ENCODE results near the gene ASPA.
"Not testable (repeated sequence)": the region's sequence is repeated elsewhere in the genome, so short reads cannot be mapped to it uniquely, and the experiment has no call there.

ASPA gene

GRCh38 chr17:3507071-3507470 lies 31.3 kb downstream of the ASPA start:
- WGBS, 2 experiments (ENCODE audit: insufficient coverage in 2 of 2) = 100% methylated on average over 1 of the region's 1 CpG; no CpG with 5 or more reads in 1 of the 2 experiments
- Histone ChIP-seq H3K4me3 (ENCODE audit: extremely low read depth, insufficient read depth, low read length, poor library complexity, severe bottlenecking) (no peak overlapping the region), H3K4me1 (ENCODE audit: control insufficient read depth, insufficient read depth, low read length, poor library complexity, severe bottlenecking) (no peaks in the 10 kb centered on the region), H3K36me3 (ENCODE audit: control insufficient read depth, insufficient read depth, low read length) (no peaks in the 10 kb centered on the region), H3K27ac (ENCODE audit: low read depth, low read length, severe bottlenecking) (no peak overlapping the region), H3K9me3 (ENCODE audit: control insufficient read depth, low read length) (no peaks in the 10 kb centered on the region)

GRCh38 chr17:3507869-3508268 lies 32.1 kb downstream of the ASPA start:
- 94% methylated on average over 3 of the region's 3 CpGs; no CpG with 5 or more reads in 1 of the 2 experiments for WGBS, 2 experiments (ENCODE audit: insufficient coverage in 2 of 2)
- Histone ChIP-seq H3K36me3 (ENCODE audit: control insufficient read depth, insufficient read depth, low read length) (no peaks in the 10 kb centered on the region), H3K27ac (ENCODE audit: low read depth, low read length, severe bottlenecking) (no peak overlapping the region), H3K4me1 (ENCODE audit: control insufficient read depth, insufficient read depth, low read length, poor library complexity, severe bottlenecking) (peaks cover 1% of the 10 kb centered on the region), H3K4me3 (ENCODE audit: extremely low read depth, insufficient read depth, low read length, poor library complexity, severe bottlenecking) (no peak overlapping the region), H3K9me3 (ENCODE audit: control insufficient read depth, low read length) (no peaks in the 10 kb centered on the region)

GRCh38 chr17:3510090-3510489 lies 34.3 kb downstream of the ASPA start:
- H3K4me1 ChIP-seq (ENCODE audit: control insufficient read depth, insufficient read depth, low read length, poor library complexity, severe bottlenecking) = peaks cover 5% of the 10 kb centered on the region
- H3K27ac ChIP-seq (ENCODE audit: low read depth, low read length, severe bottlenecking) = no peak overlapping the region
- H3K9me3 ChIP-seq (ENCODE audit: control insufficient read depth, low read length) = no peaks in the 10 kb centered on the region
- H3K36me3 ChIP-seq (ENCODE audit: control insufficient read depth, insufficient read depth, low read length) = no peaks in the 10 kb centered on the region
- WGBS, 2 experiments (ENCODE audit: insufficient coverage in 2 of 2) = 75 to 78% methylated on average over 1 to 6 of the region's 7 CpGs
- H3K4me3 ChIP-seq (ENCODE audit: extremely low read depth, insufficient read depth, low read length, poor library complexity, severe bottlenecking) = no peak overlapping the region

- Histone ChIP-seq H3K4me3 (ENCODE audit: extremely low read depth, insufficient read depth, low read length, poor library complexity, severe bottlenecking) (no peak overlapping the region), H3K36me3 (ENCODE audit: control insufficient read depth, insufficient read depth, low read length) (no peaks in the 10 kb centered on the region), H3K9me3 (ENCODE audit: control insufficient read depth, low read length) (no peaks in the 10 kb centered on the region), H3K27ac (ENCODE audit: low read depth, low read length, severe bottlenecking) (peak overlapping the region; percentile 74), H3K4me1 (ENCODE audit: control insufficient read depth, insufficient read depth, low read length, poor library complexity, severe bottlenecking) (peaks cover 5% of the 10 kb centered on the region)
- WGBS, 2 experiments (ENCODE audit: insufficient coverage in 2 of 2) = 91 to 92% methylated on average over 4 to 5 of the region's 8 CpGs
These were observed 36.2 kb downstream of the ASPA start for GRCh38 chr17:3511852-3512504.

- Histone ChIP-seq H3K9me3 (ENCODE audit: control insufficient read depth, low read length) (no peaks in the 10 kb centered on the region), H3K36me3 (ENCODE audit: control insufficient read depth, insufficient read depth, low read length) (no peaks in the 10 kb centered on the region), H3K27ac (ENCODE audit: low read depth, low read length, severe bottlenecking) (peak overlapping the region; percentile 74), H3K4me3 (ENCODE audit: extremely low read depth, insufficient read depth, low read length, poor library complexity, severe bottlenecking) (no peak overlapping the region), H3K4me1 (ENCODE audit: control insufficient read depth, insufficient read depth, low read length, poor library complexity, severe bottlenecking) (peaks cover 5% of the 10 kb centered on the region)
- 46 to 79% methylated on average over 10 to 18 of the region's 20 CpGs for WGBS, 2 experiments (ENCODE audit: insufficient coverage in 2 of 2)
These were observed 36.8 kb downstream of the ASPA start for GRCh38 chr17:3512505-3513171.

GRCh38 chr17:3513305-3514035 lies 37.7 kb downstream of the ASPA start:
- peak overlapping the region; percentile 74 for H3K27ac ChIP-seq (ENCODE audit: low read depth, low read length, severe bottlenecking)
- H3K4me3 ChIP-seq (ENCODE audit: extremely low read depth, insufficient read depth, low read length, poor library complexity, severe bottlenecking) = no peak overlapping the region
- no peaks in the 10 kb centered on the region for H3K9me3 ChIP-seq (ENCODE audit: control insufficient read depth, low read length)
- 84 to 85% methylated on average over 14 to 16 of the region's 23 CpGs for WGBS, 2 experiments (ENCODE audit: insufficient coverage in 2 of 2)
- peaks cover 5% of the 10 kb centered on the region for H3K4me1 ChIP-seq (ENCODE audit: control insufficient read depth, insufficient read depth, low read length, poor library complexity, severe bottlenecking)
- no peaks in the 10 kb centered on the region for H3K36me3 ChIP-seq (ENCODE audit: control insufficient read depth, insufficient read depth, low read length)

- not testable (repeated sequence) for H3K27ac ChIP-seq (ENCODE audit: low read depth, low read length, severe bottlenecking); H3K9me3 ChIP-seq (ENCODE audit: control insufficient read depth, low read length); H3K4me1 ChIP-seq (ENCODE audit: control insufficient read depth, insufficient read depth, low read length, poor library complexity, severe bottlenecking); H3K4me3 ChIP-seq (ENCODE audit: extremely low read depth, insufficient read depth, low read length, poor library complexity, severe bottlenecking); H3K36me3 ChIP-seq (ENCODE audit: control insufficient read depth, insufficient read depth, low read length)
- WGBS, 2 experiments (ENCODE audit: insufficient coverage in 2 of 2) = 95% methylated on average over 11 of the region's 11 CpGs
These were observed 38.4 kb downstream of the ASPA start for GRCh38 chr17:3514167-3514566.

- Histone ChIP-seq H3K36me3 (ENCODE audit: control insufficient read depth, insufficient read depth, low read length) (no peaks in the 10 kb centered on the region), H3K27ac (ENCODE audit: low read depth, low read length, severe bottlenecking) (no peak overlapping the region), H3K9me3 (ENCODE audit: control insufficient read depth, low read length) (no peaks in the 10 kb centered on the region), H3K4me1 (ENCODE audit: control insufficient read depth, insufficient read depth, low read length, poor library complexity, severe bottlenecking) (peaks cover 5% of the 10 kb centered on the region), H3K4me3 (ENCODE audit: extremely low read depth, insufficient read depth, low read length, poor library complexity, severe bottlenecking) (no peak overlapping the region)
- WGBS, 2 experiments (ENCODE audit: insufficient coverage in 2 of 2) = 89 to 96% methylated on average over 3 to 9 of the region's 9 CpGs
These were observed 39.1 kb downstream of the ASPA start for GRCh38 chr17:3514873-3515272.

- H3K4me3 ChIP-seq (ENCODE audit: extremely low read depth, insufficient read depth, low read length, poor library complexity, severe bottlenecking); H3K9me3 ChIP-seq (ENCODE audit: control insufficient read depth, low read length); H3K36me3 ChIP-seq (ENCODE audit: control insufficient read depth, insufficient read depth, low read length); H3K27ac ChIP-seq (ENCODE audit: low read depth, low read length, severe bottlenecking); H3K4me1 ChIP-seq (ENCODE audit: control insufficient read depth, insufficient read depth, low read length, poor library complexity, severe bottlenecking): not testable (repeated sequence)
- 85 to 98% methylated on average over 4 of the region's 4 CpGs for WGBS, 2 experiments (ENCODE audit: insufficient coverage in 2 of 2)
These were observed 43.7 kb downstream of the ASPA start for GRCh38 chr17:3519472-3519871.

- Histone ChIP-seq H3K27ac (ENCODE audit: low read depth, low read length, severe bottlenecking) (no peak overlapping the region), H3K4me3 (ENCODE audit: extremely low read depth, insufficient read depth, low read length, poor library complexity, severe bottlenecking) (no peak overlapping the region), H3K36me3 (ENCODE audit: control insufficient read depth, insufficient read depth, low read length) (no peaks in the 10 kb centered on the region), H3K4me1 (ENCODE audit: control insufficient read depth, insufficient read depth, low read length, poor library complexity, severe bottlenecking) (peaks cover 5% of the 10 kb centered on the region), H3K9me3 (ENCODE audit: control insufficient read depth, low read length) (no peaks in the 10 kb centered on the region)
- WGBS, 2 experiments (ENCODE audit: insufficient coverage in 2 of 2) = 95 to 96% methylated on average over 7 to 12 of the region's 13 CpGs
These were observed 48.2 kb downstream of the ASPA start for GRCh38 chr17:3524024-3524423.

All from mesodermal cell (in vitro differentiated cells).